Left lung (tissue), 10 donors: ENCODE data around the gene NR2C1. TPM values are rescaled to one million over a fixed set of nuclear protein-coding genes. Genes with fewer than 3 reads are reported as not detected.
A peak's percentile ranks its signal among the peaks of the same experiment; 100 is the strongest.
"Not testable (repeated sequence)": the region's sequence is repeated elsewhere in the genome, so short reads cannot be mapped to it uniquely, and the experiment has no call there.

Experiments
- ATAC-seq: fragments of 200-7000 bp; cut with Tn5 transposase; one replicate; pipeline ENCODE4 v1.9.1; 2020; ENCODE audit warnings: moderate library complexity
- DNase-seq, 4 donors: peaks; one replicate each; pipeline ENCODE4 v3.0.0-alpha.2; 2013 to 2020
- H3K27ac ChIP-seq, 2 donors: fragments of 200-600 bp; sonication (generic) in 1 of 2; one replicate each; pipeline versions ENCODE4 v1.5.0 to v1.8.0; 2020 to 2021
- H3K27me3 ChIP-seq, 2 donors: fragments of 200-600 bp; sonication (generic) in 1 of 2; one replicate each; pipeline versions ENCODE4 v1.5.0 to v1.8.0; 2020 to 2021
- H3K36me3 ChIP-seq, 2 donors: fragments of 200-600 bp; sonication (generic) in 1 of 2; one replicate each; pipeline versions ENCODE4 v1.5.0 to v1.8.0; 2020 to 2021
- H3K4me1 ChIP-seq, 2 donors: fragments of 200-600 bp; one replicate each; pipeline ENCODE4 v1.8.0; 2021
- H3K4me3 ChIP-seq, 2 donors: fragments of 200-600 bp; sonication (generic) in 1 of 2; one replicate each; pipeline versions ENCODE4 v1.5.0 to v1.8.0; 2020 to 2021; ENCODE audit warnings: mild to moderate bottlenecking in 1 of 2
- H3K9me3 ChIP-seq, 2 donors: fragments of 200-600 bp; sonication (generic) in 1 of 2; one replicate each; pipeline versions ENCODE4 v1.5.0 to v1.8.0; 2020 to 2021
- intact Hi-C, 2 donors: fragments of 100-400 bp; cut with DNase I; formaldehyde crosslinking; loops; one replicate each; pipeline versions ENCODE4 v1.11.2 to v1.14.2; 2022
- polyA plus RNA-seq, 6 donors: library from polyadenylated mRNA; unstranded; fragments of 120-200 nt; gene quantifications; one replicate each; pipeline ENCODE4 v1.2.1, GENCODE V29; 2013; ENCODE audit not compliant: insufficient read length in 6 of 6
- total RNA-seq, 2 donors: library from RNA; stranded (reverse); fragmentation: NEBNext Ultra II Directional; extraction: Animal tissue kit (Norgen Biotek cat#: 25700); gene quantifications; one replicate each; pipeline ENCODE4 v1.2.1, GENCODE V29; 2021
- TF ChIP-seq, protein P1 (sequence below), 2 donors: fragments of 200-600 bp; sonication (generic) in 1 of 2; IDR thresholded peaks; one replicate each; pipeline versions ENCODE4 v1.5.0 to v1.8.0; 2021; ENCODE audit warnings: antibody characterized with exemption in 2 of 2
- donor health status: DM: no; HTN: yes; CAD: no.
- donor health status: DM: no; HTN: no; CAD: no.

Gene NR2C1
- total and polyA plus RNA-seq, 8 donors: 28.8 to 100.0 (median 75.3) TPM

DNA sequence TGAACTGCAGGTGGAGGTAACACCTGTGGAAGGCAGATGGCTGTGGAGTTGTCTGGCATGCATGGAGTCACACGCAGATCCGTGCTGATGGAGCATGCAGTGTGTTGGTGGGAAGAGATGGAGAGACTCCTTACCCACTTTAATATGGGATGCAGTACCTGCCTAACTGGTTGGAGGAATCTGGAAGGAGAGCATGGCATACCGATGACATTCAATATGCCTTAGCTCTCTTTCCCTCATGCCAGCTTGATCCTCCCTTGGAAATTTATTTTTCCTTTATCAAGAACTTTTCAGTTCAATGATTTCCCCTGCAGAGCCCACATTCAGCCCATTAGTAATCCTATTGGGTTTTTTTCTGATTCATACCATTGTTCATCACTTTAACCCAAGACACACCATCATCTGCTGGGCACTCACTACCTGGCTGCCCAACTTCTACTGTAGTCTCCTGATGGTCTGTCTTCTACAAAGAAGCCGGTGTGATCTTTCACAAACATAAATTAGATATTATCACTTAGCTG, 25.9 kb upstream of the NR2C1 start:
- TF ChIP-seq, protein P1, sequence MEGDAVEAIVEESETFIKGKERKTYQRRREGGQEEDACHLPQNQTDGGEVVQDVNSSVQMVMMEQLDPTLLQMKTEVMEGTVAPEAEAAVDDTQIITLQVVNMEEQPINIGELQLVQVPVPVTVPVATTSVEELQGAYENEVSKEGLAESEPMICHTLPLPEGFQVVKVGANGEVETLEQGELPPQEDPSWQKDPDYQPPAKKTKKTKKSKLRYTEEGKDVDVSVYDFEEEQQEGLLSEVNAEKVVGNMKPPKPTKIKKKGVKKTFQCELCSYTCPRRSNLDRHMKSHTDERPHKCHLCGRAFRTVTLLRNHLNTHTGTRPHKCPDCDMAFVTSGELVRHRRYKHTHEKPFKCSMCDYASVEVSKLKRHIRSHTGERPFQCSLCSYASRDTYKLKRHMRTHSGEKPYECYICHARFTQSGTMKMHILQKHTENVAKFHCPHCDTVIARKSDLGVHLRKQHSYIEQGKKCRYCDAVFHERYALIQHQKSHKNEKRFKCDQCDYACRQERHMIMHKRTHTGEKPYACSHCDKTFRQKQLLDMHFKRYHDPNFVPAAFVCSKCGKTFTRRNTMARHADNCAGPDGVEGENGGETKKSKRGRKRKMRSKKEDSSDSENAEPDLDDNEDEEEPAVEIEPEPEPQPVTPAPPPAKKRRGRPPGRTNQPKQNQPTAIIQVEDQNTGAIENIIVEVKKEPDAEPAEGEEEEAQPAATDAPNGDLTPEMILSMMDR (IDR thresholded peaks at IDR 0.05): no peak
- intact Hi-C loops: no loop called here
- H3K27ac ChIP-seq: peak overlapping the region in 1 of 2 donors; percentile 44
- peaks cover 0 to 17% of the 10 kb centered on the region in 2 donors for H3K4me1 ChIP-seq
- H3K9me3 ChIP-seq: no peaks in the 10 kb centered on the region
- no peaks in the 10 kb centered on the region for H3K27me3 ChIP-seq
- no peak for ATAC-seq
- H3K36me3 ChIP-seq: no peaks in the 10 kb centered on the region
- DNase-seq: no peak
- no peak overlapping the region for H3K4me3 ChIP-seq

DNA sequence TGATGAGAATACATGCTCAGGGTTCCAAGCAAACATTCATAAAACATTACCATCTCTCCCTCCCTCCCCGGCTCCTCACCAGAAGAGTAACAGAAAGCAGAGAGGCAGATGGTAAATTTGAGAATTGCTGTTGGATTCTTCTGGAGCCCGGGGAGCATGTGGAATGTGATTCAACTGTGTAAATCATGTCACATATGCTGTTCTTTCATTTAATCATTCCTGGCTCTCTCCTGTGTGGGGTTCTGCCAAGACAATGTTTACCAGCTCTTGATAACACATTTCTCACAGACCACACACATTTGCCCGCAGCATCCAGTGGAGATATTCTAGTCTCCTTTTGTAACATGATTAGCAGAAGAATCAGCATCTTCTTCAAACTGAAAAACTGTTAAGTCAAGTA, 23.4 kb upstream of the NR2C1 start:
- DNase-seq (no peak), ATAC-seq (peak; percentile 69)
- peak overlapping the region in 1 of 2 donors; percentile 49 for H3K27ac ChIP-seq

DNA sequence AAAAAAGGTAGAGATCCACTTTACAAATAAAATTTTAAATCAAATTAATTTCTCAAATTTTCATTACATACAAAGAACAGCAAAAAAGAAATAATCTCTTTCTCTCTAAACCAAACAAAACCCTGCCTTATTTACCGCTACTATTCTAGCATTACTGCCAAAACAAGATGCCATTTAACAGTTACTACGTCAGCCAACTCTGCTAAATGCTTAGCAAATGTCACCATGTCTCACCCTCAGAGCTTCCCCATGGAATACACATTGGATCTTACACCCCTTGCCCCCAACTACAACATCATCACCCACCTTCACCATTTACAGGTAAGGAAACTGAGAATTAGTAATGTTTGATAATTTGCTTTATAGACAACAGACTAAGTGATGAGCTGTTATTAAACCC, 23.0 kb upstream of the NR2C1 start:
- peak overlapping the region in 1 of 2 donors; percentile 49 for H3K27ac ChIP-seq
- no peak overlapping the region for H3K4me3 ChIP-seq

More for the DNA sequence above, 23.4 kb upstream of the NR2C1 start:
- Histone ChIP-seq H3K9me3 (no peaks in the 10 kb centered on the region), H3K4me3 (no peak overlapping the region), H3K4me1 (peaks cover 0 to 11% of the 10 kb centered on the region in 2 donors), H3K36me3 (peaks cover 0 to 20% of the 10 kb centered on the region in 2 donors), H3K27me3 (no peaks in the 10 kb centered on the region)
- intact Hi-C loops: no loop called here
- TF ChIP-seq, protein P1 (IDR thresholded peaks at IDR 0.05): no peak

DNA sequence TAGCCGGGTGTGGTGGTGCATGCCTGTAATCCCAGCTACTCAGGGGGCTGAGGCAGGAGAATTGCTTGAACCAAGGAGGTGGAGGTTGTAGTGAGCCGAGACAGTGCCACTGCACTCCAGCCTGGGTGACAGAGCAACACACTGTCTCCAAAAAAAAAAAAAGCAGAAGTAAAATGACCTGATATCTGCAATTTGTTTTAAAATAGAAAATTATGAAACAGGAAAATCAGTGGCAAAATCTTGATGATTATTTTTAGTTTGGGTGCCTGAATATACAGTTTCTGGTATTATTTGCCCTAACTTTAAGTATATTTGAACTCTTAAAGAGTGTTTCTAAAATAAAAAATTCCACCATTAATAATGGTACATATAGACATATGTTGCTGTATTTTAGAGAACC, 22.4 kb upstream of the NR2C1 start:
- H3K4me3 ChIP-seq, H3K27ac ChIP-seq, DNase-seq, intact Hi-C loops, H3K9me3 ChIP-seq, H3K27me3 ChIP-seq, ATAC-seq: not testable (repeated sequence)
- H3K36me3 ChIP-seq: peaks cover 0 to 23% of the 10 kb centered on the region in 2 donors
- H3K4me1 ChIP-seq: peaks cover 0 to 11% of the 10 kb centered on the region in 2 donors

More for the DNA sequence above, 23.0 kb upstream of the NR2C1 start:
- ATAC-seq (no peak), DNase-seq (no peak)
- H3K36me3 ChIP-seq: peaks cover 0 to 23% of the 10 kb centered on the region in 2 donors
- peaks cover 0 to 11% of the 10 kb centered on the region in 2 donors for H3K4me1 ChIP-seq
- intact Hi-C loops: no loop called here
- no peaks in the 10 kb centered on the region for H3K9me3 ChIP-seq
- TF ChIP-seq, protein P1 (IDR thresholded peaks at IDR 0.05): no peak
- H3K27me3 ChIP-seq: no peaks in the 10 kb centered on the region

DNA sequence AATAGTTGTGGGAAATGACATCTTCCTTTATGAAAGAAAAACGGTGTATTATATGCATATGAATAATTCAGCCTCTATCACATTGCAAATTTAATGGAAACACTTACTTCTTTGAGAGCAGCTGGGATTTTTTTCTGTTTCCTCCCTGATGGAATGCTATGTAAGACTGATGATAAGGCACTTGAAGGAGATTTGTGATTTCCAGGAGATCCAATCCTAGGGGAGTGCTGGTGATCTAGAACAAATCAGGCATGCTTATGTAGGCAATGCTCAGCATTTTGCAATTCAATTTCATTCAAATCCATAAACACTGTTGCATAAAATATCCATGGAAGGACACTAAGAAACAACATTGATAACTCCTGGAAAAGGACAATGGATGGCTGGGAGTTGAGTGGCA, 16.0 kb upstream of the NR2C1 start:
- Histone ChIP-seq H3K4me3 (no peak overlapping the region), H3K4me1 (peaks cover 0 to 3% of the 10 kb centered on the region in 2 donors), H3K36me3 (peaks cover 0 to 23% of the 10 kb centered on the region in 2 donors), H3K27me3 (no peaks in the 10 kb centered on the region), H3K9me3 (no peaks in the 10 kb centered on the region), H3K27ac (no peak overlapping the region)
- no peak for ATAC-seq
- intact Hi-C loops: no loop called here
- no peak for DNase-seq
- TF ChIP-seq, protein P1 (IDR thresholded peaks at IDR 0.05): no peak

DNA sequence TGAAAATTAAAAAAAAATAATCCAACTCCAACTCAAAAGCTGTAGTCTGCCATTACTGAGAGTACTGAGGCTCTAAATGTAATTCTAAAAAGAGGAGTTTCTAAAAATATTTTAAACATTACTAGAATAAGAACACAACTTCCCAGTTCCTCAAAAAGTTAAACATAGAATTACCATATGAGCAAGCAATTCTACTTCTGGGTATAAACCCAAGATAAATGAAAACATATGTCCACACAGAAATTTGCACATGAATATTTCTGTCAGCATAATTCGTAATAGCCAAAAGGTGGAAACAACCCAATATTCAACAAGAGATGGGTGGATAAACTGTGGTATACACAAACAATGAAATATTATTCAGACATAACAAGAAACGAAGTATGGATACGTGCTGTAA, 15.0 kb upstream of the NR2C1 start:
- Histone ChIP-seq H3K4me3 (no peak overlapping the region), H3K4me1 (peaks cover 0 to 4% of the 10 kb centered on the region in 2 donors), H3K27ac (no peak overlapping the region), H3K27me3 (no peaks in the 10 kb centered on the region), H3K36me3 (peaks cover 0 to 18% of the 10 kb centered on the region in 2 donors), H3K9me3 (no peaks in the 10 kb centered on the region)
- TF ChIP-seq, protein P1 (IDR thresholded peaks at IDR 0.05): no peak
- no peak for DNase-seq
- ATAC-seq: no peak
- intact Hi-C loops: no loop called here
